HG02588 (cell line): ENCODE measurements around the gene SYNE2.
A peak's percentile ranks its signal among the peaks of the same experiment; 100 is the strongest.
"Not testable (repeated sequence)": the region's sequence is repeated elsewhere in the genome, so short reads cannot be mapped to it uniquely, and the experiment has no call there.

Experiments used
- ATAC-seq: cut with Tn5 transposase; IDR thresholded peaks from one replicate; pipeline ENCODE4 v1.9.1; 2021; ENCODE audit warnings: mild to moderate bottlenecking, moderate library complexity; ENCODE audit not compliant: unreplicated experiment

Gene SYNE2

DNA sequence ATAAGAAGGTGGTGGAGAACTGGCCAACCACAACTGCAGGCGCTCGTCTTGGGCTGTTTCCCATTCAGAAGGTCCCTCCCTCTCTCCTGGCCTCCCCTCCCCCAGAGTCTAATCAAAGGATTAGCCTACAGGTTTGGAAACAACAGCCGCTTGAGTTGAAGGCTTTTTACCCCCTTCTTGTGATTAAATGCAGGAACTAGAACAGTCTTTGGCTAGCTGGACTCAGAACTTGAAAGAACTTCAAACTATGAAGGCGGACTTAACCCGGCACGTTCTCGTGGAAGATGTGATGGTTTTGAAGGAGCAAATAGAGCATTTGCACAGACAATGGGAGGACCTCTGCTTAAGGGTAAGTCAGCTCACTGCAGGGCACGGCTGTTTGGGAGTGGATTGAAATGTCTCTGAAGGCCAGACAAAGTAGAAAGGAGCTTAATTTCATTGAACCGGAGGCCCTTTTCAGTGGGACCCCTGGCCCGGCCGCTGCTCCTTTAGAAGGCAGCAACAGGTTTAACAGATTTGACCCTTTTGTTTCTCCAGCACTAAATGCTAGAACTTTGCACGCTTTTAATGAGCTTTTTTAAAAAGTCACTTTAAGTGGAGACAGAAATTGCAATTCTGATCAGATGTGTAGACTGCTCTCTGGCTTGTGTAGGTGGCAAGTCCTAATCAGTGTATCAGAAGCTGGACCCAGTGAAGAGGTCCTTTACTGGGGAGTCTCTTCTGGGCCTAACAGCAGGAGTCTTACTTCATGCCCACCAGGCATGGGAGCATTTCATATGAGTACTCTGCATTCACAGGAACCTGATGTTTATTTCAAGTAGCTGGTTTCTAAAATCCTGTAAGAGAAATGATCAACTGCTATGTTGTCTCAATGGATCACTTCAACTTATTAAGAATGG, 333.7 kb downstream of the SYNE2 start:
- no peak for ATAC-seq

DNA sequence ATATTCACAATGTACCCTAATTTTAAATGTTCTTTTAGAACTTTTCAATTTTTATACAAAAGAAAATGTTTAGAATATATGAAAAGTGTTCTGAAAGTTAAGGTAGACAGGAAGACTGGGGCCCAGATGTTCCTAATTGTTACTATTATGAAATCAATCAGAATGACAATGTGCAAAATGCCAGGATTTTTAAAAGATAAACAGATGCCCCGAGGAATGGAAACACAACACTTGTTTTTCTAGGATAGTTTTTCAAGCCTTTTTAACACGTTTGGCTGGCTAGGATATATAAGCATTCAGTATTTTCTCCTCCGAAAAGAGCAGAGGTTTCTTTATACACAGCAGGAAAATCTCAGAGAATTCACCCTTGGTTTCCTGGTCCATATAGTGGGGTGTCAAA, 334.5 kb downstream of the SYNE2 start:
- ATAC-seq, result no peak

DNA sequence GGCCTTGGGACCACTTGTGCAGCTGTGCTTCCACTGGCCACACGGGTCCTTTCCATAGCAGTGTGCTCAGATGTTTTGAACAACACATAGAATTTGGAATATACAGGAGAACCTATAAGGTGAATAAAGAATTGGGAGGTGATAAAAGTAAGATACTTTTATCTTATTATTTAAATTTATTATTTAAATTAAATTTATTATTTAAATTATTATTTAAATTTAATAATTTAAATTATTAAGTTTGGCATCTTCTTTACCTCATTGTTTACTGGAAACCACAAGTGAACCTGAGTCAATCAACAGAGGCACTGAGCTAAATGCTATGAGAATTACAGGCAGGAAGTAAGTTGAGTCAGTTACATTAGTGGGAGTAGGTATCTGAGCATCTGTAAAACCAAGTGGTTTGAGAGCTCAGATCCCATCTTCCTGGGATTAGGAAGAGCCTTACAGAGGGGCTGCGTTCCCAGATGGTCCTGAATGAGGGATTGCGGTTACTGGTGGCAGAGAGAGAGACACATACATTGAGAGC, 338.2 kb downstream of the SYNE2 start:
- no peak for ATAC-seq

DNA sequence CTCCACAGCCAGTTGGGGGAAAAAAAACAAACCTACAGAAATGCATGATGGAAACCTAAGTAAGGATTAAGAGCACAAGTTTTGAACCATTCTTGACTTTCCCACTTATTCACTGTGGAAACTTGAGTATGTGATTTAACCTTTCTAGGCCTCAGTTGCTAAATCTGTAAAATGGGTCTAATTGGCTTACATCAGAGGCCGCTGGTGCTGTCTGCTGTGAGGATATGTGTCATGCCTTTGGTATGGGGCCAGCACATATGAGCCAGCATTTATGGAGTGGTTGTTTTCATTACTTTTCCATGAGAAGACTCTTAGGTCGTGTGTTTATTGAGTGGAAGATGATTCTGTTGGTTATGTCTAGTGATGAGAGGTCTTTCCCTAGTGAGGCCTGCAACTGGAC, 339.0 kb downstream of the SYNE2 start:
- ATAC-seq, result no peak

- ATAC-seq, result no peak
Measured at GRCh38 chr14:64193821-64194220, 341.0 kb downstream of the SYNE2 start.

DNA sequence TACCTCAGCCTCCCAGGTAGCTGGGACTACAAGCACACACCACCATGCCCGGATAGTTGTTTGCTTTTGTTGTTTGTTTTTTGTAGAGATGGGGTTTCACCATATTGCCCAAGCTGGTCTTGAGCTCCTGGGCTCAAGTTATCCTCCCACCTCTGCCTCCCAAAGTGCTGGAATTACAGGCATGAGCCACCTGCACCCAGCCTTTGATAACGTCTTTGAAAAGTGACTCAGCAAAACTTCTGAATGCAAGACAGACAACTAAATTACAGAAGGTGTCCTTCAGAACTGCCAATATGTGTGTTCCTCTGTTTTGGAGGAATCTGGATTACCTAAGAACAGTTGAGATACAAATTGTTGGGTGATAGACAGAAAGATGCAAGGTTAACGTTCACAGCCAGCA, 341.6 kb downstream of the SYNE2 start:
- no peak for ATAC-seq

DNA sequence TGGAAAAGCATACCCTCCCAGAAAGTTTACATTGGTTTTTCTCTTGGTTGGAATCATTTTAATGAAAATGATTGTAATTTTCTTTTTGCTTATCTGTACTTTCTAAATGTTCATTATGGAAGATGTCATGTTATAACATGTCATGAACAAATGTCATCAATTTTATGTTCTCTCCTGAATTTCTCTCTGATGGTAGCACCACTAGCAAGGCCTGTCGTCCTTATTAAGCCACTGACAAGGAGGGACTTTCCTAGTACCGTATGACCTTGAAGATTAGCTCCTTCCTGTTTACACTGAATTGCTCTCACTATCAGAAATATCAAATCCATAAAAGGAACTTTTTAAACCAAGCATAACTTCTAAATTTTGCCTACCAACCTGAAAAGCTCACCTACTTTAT, 342.4 kb downstream of the SYNE2 start:
- no peak for ATAC-seq

DNA sequence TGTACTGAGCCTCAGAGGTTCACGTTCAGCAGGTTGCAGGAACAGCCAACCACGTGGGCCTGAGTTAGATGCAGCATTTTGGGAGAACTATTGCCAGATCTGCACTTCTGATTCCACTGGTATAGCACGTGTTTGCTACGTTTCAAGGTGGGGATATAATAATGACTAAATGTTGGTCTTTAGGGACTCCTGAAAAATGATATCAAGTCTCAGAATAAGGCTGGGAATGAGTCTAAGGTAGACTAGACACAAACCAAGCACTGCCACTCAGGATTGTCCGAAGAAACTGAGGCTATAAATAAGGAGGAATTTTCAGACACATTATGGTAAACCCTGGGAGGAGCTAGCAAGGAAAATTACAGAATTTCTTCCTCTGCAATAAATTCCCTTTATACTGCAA, 343.3 kb downstream of the SYNE2 start:
- ATAC-seq, result no peak

DNA sequence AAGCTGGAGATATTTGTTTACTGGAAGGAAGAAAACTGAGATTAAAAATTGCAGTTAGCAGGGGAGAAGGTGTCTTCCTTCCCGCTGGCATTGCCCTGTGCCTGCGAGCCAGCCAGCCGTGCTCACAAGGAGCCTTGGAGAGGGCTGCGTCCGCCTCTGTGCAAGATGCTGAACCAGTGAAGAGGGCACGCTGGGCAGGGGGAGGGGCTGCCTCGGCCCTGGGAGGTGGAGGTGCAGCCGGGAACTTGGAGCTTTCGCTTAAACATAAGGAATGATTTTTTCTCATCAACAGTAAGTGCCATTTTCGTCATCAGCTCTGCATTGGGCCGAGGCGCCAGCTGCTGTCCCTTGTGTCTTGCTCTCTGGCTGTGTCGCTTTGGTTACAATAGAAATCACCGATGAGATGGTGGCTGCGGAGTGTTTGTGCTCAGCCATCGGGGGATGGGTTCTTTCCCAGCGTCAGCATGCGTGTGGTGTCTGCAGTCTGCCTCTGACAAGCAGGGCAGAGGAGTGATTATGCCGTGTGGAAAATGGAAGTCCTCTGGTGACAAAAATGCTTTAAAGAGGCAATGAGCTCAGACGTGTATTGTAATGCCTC, 344.1 kb downstream of the SYNE2 start:
- ATAC-seq, result no peak

DNA sequence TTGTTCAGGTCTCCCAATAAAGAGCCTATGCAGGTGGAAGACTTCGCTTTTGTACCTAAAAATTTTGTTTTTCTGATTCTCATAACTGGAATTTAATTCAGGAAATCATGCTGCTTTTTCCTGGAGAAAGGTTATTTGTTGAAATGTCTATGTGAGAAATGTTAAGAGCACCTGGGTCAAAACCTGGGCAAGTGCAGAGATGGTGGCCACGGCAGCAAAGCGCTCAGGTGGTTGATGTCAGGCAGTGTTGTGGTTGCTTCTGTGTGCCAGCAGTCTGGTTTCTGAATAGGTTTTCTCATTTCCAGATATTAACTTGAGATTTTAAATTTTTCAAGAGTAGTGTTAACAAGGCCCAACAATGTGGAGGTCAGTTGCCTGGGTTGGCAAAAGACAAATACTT, 345.2 kb downstream of the SYNE2 start:
- no peak for ATAC-seq

DNA sequence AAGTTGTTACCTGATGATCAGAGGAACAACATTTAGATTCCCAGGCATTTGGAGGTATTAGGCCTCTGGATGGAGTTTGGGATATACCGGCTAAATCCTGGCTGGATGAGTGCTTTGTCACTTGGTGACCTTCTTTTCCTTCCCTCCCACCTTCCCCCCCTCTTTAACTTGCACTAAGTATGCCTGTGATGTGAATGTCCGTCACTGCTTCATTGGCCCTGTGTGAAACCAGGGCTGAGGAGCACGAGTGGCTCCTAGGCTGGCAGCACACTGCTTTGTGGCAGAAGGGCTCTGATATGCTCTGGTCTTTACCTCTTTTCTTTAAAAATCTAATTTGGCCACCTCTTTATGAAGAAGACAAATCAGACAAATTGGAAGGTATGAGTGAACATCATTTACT, 345.7 kb downstream of the SYNE2 start:
- ATAC-seq, result no peak

DNA sequence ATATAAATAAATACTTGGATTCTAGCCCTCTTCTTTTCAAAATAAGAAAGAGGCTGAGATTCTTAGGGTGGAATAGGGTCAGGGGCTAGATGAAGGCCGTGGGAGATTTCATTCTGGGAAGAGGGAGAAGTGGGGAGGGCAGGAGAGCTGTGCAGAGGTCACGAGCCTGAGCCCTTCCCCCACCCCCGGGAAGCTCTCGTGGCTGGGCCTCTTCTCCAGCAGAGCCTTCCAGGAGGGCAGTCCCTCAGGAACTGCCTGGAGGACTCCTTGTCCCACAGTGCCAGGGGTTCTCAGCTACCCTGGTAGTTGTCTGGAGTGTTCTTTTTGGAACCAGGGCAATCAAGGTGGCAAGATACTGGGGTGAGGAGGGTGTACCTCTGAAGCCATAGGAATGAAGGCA, 347.4 kb downstream of the SYNE2 start:
- no peak for ATAC-seq

DNA sequence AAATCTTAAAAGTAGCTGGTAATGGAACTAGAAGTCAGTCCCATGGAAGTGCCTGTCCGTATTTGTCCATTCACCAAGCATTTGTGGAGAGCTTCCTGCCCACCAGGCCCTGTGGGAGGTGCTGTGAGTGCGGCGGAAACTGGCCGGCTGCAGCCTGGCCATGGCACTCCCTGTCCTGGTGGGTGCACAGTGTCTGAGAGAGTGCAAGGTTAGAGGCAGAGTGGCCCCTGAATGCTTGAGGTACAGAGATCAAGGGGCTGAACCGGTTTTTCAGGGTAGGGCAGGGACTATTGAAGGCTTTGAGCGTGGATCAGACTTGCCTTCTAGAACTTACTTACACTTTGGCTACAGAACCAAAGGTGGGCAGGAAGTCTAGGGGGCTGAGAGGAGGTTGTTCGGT, 348.5 kb downstream of the SYNE2 start:
- ATAC-seq, result no peak

GRCh38 chr14:64201921-64202545, 349.2 kb downstream of the SYNE2 start:
- ATAC-seq, result no peak

- ATAC-seq, result no peak
Measured at GRCh38 chr14:64202716-64203115, 349.9 kb downstream of the SYNE2 start.

GRCh38 chr14:64203366-64204006, 350.7 kb downstream of the SYNE2 start:
- ATAC-seq, result no peak

GRCh38 chr14:64208261-64208660, 355.5 kb downstream of the SYNE2 start:
- ATAC-seq, result no peak

DNA sequence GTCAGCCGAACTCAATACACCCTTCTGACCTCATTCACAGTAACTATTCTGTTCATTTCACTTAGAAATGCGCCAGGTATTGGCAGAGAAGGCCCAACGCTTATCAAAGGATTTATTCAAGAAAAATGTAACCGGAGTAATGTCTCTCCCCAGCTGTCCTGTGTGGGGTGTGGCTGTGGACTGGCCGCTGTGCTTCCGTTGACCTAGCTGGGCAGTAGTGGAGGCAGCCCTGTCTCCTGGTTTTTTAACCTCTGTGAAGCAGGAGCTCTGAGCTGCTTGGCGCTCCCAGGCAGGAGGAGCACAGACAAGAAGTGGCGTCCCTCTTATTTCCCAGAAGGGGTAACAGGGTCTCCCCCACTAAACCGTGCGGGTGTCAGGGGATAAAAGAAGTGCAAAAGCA, 356.2 kb downstream of the SYNE2 start:
- ATAC-seq, result no peak

GRCh38 chr14:64209444-64210131, 356.8 kb downstream of the SYNE2 start:
- peak; percentile 68 for ATAC-seq

- ATAC-seq, result no peak
Measured at GRCh38 chr14:64210216-64210615, 357.4 kb downstream of the SYNE2 start.

DNA sequence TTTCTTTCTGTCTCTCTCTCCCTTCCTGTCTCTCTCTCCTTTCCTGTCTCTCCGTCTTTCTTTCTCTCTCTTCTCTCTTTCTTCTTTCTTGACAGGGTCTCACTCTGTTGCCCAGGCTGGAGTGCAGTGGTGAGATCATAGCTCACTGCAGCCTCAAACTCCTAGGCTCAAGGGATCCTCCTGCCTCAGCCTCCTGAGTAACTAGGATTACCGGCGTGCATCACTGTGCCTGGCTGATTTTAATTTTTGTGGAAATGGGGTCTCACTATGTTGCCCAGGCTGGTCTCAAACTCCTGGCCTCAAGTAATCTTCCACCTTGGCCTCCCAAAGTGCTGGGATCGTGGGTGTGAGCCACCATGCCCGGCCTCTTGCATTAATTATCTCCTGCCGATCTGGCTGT, 358.1 kb downstream of the SYNE2 start:
- ATAC-seq, result not testable (repeated sequence)
